NCI-H510A (cell line): ENCODE results near the gene SPECC1L.

Experiments
- DNase-seq: peaks from one replicate; lab custom pipeline; 2025; lab: John Stamatoyannopoulos, UW

Gene SPECC1L

GRCh38 chr22:24359452-24360120 is 89.0 kb downstream of the SPECC1L start:
- no peak for DNase-seq

GRCh38 chr22:24361976-24362646 is 91.5 kb downstream of the SPECC1L start:
- DNase-seq: no peak

DNA sequence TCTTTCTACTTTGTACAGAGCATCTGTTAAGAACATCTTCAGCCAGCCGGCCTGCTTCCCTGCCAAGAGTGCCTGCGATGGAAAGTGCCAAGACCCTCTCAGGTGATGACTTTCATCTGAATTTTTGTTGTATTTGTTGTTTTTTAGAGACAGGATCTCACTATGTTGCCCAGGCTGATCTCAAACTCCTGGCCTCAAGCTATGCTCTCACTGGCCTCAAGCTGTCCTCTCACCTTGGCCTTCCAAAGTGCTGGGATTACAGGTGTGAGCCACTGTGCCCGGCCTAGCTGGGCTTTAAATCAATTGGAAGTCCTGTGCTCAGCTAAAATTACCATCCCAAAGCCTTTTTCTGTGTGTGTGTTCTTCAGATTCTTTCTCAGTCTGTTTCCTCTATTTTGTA is 92.6 kb downstream of the SPECC1L start:
- no peak for DNase-seq

DNA sequence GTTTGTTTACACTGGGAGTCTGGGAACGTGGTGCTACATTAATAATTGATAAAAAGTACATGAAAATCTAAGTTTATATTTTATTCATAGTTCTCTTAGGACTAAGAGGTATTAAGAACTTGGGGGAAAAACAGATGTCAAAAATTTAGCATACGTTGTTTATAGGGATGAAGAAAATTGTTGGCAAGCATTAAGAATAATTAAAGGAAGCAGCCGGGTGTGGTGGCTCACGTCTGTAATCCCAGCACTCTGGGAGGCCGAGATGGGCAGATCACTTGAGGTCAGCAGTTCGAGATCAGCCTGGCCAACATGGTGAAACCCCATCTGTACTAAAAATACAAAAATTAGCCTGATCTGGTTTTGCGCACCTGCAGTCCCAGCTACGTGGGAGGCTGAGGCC is 96.1 kb downstream of the SPECC1L start:
- no peak for DNase-seq

- no peak for DNase-seq
Observed at GRCh38 chr22:24367841-24368240, 97.2 kb downstream of the SPECC1L start.

- DNase-seq: no peak
Observed at GRCh38 chr22:24370401-24370800, 99.8 kb downstream of the SPECC1L start.

DNA sequence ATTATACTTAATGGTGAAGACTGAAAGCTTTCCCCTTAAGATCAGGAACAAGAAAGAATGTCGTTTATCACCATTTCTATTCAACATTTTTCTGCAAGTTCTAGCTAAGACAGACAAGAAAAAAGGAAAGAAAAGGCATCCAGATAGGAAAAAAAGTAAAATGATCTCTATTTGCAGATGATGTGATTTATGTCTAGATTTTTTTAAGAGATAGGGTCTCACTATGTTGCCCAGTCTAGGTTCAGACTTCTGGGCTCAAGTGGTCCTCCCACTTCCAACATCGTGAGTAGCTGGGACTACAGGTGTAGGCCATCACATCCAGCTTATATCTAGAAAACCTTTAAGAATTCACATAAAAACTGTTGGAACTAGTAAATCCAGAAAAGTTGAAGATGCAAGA is 105.4 kb downstream of the SPECC1L start:
- no peak for DNase-seq

- DNase-seq: no peak
Observed at GRCh38 chr22:24376586-24376985, 106.0 kb downstream of the SPECC1L start.

DNA sequence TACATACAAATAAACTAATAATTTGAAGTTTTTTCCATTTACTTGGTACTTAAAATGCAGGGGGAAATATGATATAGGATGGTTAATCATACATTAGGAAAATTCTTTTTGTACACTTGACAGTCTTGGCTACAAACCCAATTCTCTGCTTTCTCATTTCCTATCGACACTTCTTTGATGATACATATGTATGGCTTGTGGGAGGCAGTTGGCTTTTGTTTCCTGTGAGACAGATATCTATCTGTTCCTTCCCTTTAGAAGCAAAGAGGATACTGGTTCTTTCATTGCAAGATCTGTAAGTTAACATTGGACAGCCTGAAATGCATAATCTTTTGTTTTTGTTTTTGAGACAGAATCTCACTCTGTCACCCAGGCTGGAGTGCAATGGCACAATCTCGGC is 108.9 kb downstream of the SPECC1L start:
- no peak for DNase-seq

- no peak for DNase-seq
Observed at GRCh38 chr22:24380220-24380904, 109.7 kb downstream of the SPECC1L start.

DNA sequence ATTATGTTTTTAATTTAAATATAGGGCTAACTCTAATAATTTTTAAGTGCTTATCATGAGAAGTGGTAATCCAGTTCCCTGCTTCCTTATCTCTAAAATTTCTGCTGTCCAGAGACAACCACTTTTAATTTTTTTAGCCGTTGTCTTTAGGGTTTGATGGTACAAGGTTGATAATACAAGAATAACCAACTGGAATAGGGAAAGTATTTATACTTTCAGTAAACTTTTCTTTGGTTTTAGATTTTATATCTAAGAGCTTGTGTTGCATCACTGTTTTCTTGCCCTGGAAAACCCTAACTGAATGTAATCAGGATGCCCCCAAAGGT is 110.2 kb downstream of the SPECC1L start:
- DNase-seq: no peak

DNA sequence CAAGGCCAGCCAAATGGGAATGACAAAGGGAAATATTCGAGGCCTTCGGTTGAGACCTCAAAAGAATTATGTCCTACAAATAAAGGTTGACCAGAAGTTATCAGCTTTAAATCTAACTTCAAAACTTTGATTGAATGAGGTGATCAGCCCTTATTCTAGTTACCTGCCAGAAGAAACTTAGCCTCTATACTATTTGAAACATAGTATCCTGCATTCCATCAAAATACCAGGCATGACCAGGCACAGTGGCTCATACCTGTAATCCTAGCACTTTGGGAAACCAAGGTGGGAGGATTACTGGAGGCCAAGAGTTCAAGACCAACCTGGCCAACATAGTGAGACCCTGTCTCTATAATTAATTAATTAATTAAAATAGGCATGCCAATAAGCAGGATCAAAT is 112.4 kb downstream of the SPECC1L start:
- DNase-seq: no peak

GRCh38 chr22:24384131-24384530 is 113.5 kb downstream of the SPECC1L start:
- DNase-seq: no peak

DNA sequence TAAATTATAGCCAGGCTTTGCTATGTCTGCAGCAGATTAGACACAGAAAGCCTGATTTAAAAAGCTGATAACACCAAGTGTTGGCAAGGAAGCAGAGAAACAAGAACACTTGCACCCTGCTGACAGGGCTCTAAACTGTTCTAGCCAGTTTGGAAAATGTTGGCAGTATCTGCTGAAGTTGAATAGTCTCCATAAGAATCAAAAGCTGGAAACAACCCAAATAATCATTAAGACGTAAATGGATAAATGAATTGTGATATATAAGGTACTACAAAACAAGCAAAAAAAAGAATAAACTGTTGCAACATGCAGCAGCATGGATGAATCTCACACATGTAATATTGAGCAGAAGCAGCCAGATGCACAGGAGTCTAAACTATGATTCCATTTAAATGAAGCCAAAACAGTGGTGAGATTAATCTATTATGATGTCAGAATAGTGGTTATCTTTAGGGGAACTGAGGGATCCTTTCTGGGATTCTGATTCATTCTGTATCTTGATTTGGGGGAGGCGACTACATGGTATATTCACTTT is 116.4 kb downstream of the SPECC1L start:
- no peak for DNase-seq

- DNase-seq: no peak
Observed at GRCh38 chr22:24389680-24390079, 119.0 kb downstream of the SPECC1L start.

DNA sequence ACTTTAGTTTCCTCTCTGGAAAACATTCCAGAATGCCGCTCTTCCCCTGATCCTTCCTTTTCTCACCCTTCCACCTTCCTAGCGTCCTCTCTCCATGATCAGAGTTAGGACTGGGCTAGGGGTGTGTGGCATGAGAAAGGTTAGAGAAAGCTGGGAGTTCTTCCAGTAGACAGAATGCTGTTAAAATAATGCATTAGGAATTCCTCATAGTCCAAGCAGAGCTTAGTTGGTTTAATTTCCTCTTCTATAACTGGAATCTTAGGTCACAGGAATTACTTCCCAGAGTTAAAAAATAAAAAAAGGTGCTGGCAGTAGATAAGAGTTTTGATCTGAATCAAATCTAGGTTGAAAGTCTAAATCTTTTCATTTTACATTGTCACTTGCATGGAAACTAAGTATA is 119.5 kb downstream of the SPECC1L start:
- no peak for DNase-seq

DNA sequence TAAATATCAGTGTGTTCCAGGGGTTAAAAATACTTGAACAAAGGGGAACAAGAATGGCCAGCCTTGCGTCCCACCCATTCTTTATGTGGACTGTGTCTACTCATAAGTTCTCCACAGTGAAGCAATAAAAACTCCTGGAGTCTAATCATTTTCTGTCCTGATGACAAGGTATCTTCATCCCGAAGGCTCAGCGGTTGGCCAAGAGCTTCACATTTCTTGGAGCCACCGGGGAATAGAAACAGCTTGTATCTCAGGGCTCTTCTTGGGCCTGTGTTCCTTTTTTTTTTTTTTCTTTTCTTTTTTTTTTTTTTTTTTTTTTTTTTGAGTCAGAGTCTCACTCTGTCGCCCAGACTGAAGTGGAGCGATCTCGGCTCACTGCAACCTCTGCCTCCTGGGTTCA is 119.9 kb downstream of the SPECC1L start:
- DNase-seq: no peak

DNA sequence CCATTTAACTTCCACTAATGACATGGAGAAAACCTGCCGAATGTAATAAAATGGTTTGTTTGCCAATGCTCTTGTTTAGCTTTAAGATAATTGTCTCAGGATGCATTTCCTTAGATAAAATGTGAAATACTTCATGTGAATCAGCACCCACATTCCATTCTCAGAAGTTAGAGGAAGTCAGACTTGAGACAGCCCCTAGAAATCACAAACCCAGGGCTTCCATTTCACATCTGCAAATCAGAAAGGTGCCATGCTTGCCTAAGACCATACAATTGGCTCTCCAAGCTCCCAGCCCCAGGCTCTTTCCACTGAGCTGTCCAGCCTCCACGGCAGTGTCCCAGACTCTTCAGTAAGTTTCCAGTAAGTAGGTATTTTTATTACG is 121.2 kb downstream of the SPECC1L start:
- DNase-seq: no peak

- DNase-seq: no peak
Observed at GRCh38 chr22:24392218-24392931, 121.7 kb downstream of the SPECC1L start.

DNA sequence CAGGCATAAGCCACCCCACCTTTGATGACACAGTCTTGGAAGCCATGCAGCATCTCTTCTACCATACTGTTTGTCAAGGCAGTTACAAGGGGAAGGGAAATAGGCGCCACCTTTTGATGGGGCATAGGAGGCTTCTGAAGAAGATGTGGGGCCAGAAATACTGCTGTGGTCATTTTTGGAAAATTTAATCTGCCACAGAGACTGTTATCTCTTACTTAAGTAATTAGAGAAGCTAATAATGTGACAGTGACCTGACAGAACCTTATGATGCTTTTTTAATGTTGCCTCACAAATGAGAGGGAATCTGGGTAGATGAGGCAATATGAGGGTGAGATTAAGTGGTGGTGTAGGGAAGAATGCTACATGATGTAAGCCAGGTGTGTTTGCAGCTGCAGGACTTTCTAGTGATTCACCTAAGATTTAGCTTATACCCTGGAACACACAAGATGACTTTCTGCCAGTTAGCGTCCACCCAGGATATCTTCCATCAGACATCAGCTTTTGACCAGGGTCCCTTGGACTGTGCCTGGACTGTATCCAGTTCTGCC is 122.5 kb downstream of the SPECC1L start:
- DNase-seq: no peak

GRCh38 chr22:24393848-24394247 is 123.2 kb downstream of the SPECC1L start:
- no peak for DNase-seq

- DNase-seq: no peak
Observed at GRCh38 chr22:24394254-24394653, 123.6 kb downstream of the SPECC1L start.
